ENCODE results near the gene LNPK.

DNA sequence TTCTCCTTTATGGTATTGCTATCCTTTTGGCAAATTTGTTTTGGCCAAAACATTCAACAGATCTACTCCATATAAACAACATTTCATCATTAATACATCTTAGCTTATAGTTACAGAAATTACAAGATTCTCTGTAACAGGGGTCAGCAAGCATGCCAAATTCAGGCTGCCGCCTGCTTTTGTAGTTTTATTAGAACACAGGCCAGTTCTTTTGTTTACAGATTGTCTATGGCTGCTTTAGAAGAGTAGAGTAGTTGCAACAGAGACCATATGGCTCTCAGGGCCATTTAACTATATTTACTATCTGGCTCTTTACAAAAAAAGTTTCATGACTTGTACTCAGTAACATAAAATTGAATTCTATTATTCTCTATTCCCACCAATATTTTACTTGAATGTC, 53.9 kb downstream of the LNPK start:
- TF ChIP-seq, protein P1, sequence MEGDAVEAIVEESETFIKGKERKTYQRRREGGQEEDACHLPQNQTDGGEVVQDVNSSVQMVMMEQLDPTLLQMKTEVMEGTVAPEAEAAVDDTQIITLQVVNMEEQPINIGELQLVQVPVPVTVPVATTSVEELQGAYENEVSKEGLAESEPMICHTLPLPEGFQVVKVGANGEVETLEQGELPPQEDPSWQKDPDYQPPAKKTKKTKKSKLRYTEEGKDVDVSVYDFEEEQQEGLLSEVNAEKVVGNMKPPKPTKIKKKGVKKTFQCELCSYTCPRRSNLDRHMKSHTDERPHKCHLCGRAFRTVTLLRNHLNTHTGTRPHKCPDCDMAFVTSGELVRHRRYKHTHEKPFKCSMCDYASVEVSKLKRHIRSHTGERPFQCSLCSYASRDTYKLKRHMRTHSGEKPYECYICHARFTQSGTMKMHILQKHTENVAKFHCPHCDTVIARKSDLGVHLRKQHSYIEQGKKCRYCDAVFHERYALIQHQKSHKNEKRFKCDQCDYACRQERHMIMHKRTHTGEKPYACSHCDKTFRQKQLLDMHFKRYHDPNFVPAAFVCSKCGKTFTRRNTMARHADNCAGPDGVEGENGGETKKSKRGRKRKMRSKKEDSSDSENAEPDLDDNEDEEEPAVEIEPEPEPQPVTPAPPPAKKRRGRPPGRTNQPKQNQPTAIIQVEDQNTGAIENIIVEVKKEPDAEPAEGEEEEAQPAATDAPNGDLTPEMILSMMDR (IDR thresholded peaks at IDR 0.05): no peak
- no peak for TF ChIP-seq POLR2A (IDR thresholded peaks at IDR 0.05)
